Ammon's horn (tissue), 1 donor: Measurements from ENCODE around the gene RAMP2.
"Not testable (repeated sequence)": the region's sequence is repeated elsewhere in the genome, so short reads cannot be mapped to it uniquely, and the experiment has no call there.

Experiments
- DNase-seq: peaks from one replicate; pipeline ENCODE4 v3.0.0-alpha.2; 2016; ENCODE audit warnings: low spot score

Gene RAMP2

GRCh38 chr17:42760652-42761581 is at the start of gene RAMP2:
Gene RAMP2, plus strand, starts transcription at chr17:42761227. Its CDS starts 35 bp downstream, at chr17:42761262.
- no peak for DNase-seq

DNA sequence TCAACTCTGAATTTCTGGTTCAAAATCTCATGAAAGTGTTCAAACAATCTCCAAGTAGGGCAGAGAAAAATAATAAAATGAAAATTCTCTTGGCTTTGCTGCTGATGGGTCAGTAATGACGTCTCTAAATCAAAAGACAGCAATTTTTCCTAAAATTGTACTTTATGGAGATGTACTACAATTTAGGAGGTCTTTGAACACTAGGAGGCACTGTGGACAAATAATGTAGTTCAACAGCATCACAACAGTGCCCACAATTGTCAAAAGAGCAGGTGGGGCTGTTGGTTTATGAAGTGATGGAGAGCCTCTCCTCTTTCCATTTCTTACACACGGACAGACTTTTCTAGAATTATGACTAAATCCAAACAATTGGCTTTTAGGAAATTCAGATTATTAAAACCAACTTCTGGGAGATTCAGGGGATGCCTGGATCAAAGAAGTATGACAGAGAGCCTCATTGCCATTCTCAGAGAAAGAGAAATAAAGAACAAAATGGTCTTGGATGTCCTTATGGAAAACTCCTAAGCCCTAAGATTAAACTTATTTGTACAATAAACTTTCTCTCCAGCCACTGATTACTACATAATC is 39.9 kb upstream of the RAMP2 start:
- DNase-seq = peak; percentile 85

DNA sequence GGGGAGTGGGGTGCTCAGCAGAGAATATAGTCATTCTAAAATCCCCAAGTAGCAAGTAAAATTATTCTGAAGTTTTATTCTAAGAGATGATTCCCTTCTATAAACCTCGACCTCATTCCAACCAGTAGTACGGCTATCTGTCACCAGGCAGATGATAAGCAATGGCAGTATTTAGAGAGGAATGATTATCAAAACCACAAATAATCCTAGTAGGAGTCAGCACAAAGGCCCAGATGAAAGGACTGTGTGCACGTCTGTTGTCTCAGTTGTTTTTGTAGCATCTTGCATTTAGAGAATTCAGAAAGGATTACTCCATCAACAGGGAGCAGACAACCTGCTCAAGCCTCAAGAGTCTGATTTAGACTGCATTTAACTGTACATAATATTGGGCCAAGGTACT is 37.4 kb upstream of the RAMP2 start:
- DNase-seq = no peak

GRCh38 chr17:42725143-42725542 is 35.9 kb upstream of the RAMP2 start:
- DNase-seq = no peak

DNA sequence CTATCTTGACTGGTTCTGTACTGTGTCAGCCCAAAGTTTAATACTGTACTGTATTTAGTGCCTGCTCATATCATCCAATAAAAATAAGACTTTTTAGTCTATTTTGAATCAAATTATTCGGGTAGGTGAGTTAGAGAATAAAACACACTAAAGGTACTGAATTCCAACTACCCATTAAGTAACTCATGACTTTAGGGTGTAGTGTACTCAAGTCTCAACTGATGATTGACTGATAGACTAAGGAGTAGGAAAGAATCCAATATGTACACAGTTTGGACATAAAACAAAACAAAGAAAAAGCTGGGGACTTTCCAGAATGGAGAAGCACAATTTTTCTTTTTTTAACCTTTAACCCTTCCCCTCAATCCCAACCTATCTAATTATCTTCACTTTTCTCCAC is 20.3 kb upstream of the RAMP2 start:
- no peak for DNase-seq

GRCh38 chr17:42742916-42743315 is 18.1 kb upstream of the RAMP2 start:
- not testable (repeated sequence) for DNase-seq

GRCh38 chr17:42743595-42744282 is 17.3 kb upstream of the RAMP2 start:
- DNase-seq = no peak

DNA sequence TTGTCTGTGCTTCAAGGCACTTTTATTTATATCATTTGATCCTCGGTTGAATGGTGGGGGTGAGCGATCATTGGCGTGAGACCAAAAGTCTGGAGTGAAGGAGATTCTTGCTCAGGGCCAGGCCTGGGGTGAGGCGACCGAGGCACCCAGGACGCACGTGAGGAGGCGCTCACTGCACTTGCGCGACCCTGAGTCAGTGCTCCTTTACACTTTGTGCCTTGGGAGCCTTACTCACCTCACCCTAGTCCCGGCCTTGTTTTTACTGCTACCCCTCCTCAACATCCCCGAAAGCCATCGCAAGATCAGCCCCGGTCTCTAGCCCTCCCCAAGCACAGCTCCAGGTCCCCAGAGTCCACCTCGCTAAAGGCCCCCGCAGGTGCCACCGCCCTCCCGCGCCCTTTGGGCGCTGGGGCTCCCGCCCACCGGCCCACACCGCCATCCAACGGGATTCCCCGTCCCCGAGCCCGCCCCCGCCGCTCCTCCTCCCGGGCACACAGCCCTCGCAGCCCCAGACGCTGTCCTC is 16.7 kb upstream of the RAMP2 start:
- DNase-seq = peak; percentile 67

- peak; percentile 93 for DNase-seq
Measured at GRCh38 chr17:42744806-42745617, 16.0 kb upstream of the RAMP2 start, which contains the start of gene EZH1. Gene EZH1, minus strand, starts transcription at chr17:42745040. Its CDS starts 16,099 bp downstream, at chr17:42728941.

GRCh38 chr17:42748202-42748907 is 12.7 kb upstream of the RAMP2 start:
- DNase-seq = no peak

- DNase-seq = no peak
Measured at GRCh38 chr17:42748908-42749798, 11.9 kb upstream of the RAMP2 start.

- no peak for DNase-seq
Measured at GRCh38 chr17:42750739-42751344, 10.2 kb upstream of the RAMP2 start.

DNA sequence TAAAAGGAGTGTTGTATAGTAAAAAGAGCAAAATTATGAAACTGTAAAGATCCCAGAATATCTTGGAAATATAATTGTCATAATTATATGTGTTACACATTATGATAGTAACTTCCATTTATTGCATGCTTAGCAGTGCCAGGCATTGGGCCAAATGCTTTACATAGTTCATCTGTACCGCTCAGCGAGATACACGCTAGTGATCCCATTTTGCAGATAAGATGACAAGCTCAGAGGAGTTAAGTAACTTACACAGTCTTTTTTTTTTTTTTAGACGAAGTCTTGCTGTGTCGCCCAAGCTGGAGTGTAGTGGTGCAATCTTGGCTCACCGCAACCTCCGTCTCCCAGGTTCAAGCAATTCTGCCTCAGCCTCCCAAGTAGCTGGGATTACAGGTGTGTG is 9.4 kb upstream of the RAMP2 start:
- DNase-seq = no peak

DNA sequence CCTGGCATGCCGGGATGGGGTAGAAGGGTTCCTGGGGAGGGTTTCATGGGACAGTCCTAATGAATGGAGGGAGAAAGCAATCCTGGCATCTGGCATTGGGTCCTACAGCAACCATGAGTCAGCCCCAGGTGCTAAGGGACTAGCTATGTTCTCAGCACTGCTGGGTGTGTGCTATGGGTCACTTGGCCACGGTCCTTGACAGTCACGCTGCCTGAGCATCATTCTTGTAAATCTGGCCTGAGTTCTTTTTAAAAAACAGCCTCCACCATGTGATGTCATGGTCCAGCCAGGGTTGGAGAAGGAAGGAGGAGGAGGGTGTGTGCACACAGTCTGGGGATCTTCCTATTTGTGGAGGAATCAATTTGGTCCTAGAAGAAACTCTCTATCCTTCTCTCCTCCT is 6.2 kb upstream of the RAMP2 start:
- no peak for DNase-seq

DNA sequence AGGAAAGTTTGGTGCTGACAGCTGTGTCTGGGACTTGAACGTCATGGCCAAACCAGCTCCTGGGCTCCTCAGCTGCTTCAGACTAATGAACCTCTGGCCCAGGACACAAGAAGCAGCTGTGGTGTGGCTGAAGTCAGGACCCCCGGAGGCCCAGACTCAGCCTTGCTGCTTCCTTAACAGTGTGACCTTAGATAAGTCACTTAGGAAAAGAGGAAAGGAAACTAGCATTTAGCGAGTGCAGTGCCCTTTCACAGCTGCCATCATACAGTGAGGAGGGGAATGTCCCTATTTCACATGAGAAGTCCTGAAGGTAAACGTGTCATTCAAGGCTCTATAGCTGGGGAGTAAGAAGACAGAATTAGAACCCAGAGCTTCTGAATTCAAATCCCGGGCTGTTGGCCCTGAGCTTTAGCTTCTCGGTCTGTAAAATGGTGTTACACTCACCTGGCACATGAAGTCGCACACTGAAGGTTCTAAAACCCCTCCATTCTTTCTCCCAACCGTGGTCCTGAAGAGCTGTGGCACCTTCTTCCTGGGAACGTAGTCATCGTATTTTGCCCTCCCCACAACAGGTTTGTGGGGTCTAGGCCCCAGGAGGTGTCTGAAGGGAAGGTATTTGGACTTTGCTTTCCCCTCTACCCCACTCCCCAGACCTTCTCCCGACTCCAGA is 910 bp upstream of the RAMP2 start:
- DNase-seq = no peak

DNA sequence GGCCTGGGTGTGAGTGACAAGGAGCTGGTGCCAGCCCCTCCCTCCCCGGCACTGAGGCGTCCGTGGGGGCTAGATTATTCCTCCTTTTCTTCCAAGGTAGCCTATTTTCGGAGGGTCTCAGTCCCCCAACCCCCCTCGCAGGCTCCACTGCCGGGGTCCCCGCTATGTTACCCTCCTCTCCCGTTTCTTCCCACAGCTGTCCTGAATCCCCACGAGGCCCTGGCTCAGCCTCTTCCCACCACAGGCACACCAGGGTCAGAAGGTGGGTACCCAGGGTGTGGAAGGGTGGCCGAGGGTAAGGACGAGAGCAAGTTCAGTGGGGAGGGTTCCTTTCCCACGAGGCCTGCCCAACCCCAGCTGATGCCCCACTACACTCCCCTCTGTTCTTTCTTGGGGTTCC is 611 bp downstream of the RAMP2 start:
- DNase-seq = no peak

- no peak for DNase-seq
Measured at GRCh38 chr17:42766124-42766523, 5.1 kb downstream of the RAMP2 start.

- no peak for DNase-seq
Measured at GRCh38 chr17:42767512-42767911, 6.5 kb downstream of the RAMP2 start.

GRCh38 chr17:42768006-42768405 is 7.0 kb downstream of the RAMP2 start:
- DNase-seq = not testable (repeated sequence)
